ENCODE measurements around the gene SPRR5.

SPRR5 gene

GRCh38 chr1:152941037-152941711 lies 5.8 kb upstream of the SPRR5 start:
- DNase-seq (ENCODE audit: low read depth, low spot score) = no peak
- H3K4me3 ChIP-seq (ENCODE audit: low read length) = no peak overlapping the region

DNA sequence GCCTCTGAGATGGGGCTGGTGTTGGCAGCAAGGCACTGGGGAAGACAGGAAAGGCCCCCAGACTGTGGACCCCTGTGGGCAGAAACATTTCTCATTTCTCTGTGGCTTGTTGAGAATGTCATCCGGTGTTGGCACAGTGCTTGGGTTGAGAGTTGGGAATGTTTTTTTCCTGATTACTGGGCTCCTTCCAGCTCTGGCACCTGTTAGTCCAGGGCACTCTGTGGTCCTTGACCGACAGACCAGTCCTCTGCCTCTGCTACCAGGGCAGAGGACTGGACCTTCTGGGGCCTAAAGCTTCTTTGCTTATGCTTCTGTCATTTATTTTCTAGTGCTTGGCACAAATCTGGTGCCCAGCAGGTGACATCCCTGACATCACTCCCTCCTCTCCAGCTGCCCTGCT lies 4.8 kb upstream of the SPRR5 start:
- DNase-seq (ENCODE audit: low read depth, low spot score) = no peak
- no peak overlapping the region for H3K4me3 ChIP-seq (ENCODE audit: low read length)

DNA sequence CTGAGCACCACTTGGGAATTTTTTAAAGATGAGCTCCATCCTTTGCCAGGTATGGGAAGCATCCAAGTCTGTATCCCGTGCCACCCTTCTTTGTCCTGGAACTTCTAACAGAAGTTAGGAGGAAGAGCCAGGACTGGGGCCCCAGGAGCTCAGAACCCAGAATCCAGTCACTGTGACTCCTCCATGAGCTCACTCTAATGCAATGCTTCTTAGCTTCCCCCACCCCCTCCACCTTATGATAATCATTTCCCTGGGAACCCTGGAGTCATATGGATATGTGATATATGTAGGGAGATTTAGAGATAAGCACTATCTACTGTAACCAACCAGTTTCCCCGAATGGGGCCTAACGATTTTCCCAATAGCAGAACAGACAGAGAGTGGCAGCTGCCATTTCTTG lies 758 bp upstream of the SPRR5 start:
- no peak overlapping the region for H3K4me3 ChIP-seq (ENCODE audit: low read length)
- no peak for DNase-seq (ENCODE audit: low read depth, low spot score)

- no peak for DNase-seq (ENCODE audit: low read depth, low spot score)
- H3K4me3 ChIP-seq (ENCODE audit: low read length) = no peak overlapping the region
Observed at GRCh38 chr1:152951711-152952110, 4.7 kb downstream of the SPRR5 start.

GRCh38 chr1:152953761-152954160 lies 6.8 kb downstream of the SPRR5 start:
- no peak for DNase-seq (ENCODE audit: low read depth, low spot score)
- H3K4me3 ChIP-seq (ENCODE audit: low read length) = no peak overlapping the region

DNA sequence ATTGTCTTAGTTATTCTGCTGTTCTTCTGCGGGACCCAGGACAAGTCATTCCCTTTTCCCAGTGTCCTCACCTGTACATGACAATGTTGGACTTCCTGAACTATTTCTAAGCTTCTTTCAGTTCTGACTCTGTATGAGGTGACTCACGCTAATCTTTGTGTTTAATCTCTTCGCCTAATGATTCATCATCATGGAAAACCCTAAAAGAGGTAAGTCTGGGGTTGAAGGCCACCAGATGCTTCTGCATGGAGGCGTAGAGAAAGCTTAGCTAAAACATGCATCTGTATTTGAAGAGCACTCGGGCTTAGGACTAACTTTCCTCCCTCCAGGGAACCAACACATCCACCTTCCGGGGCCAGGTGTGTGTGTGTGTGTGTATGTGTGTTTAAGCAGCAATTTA lies 7.4 kb downstream of the SPRR5 start:
- no peak overlapping the region for H3K4me3 ChIP-seq (ENCODE audit: low read length)
- no peak for DNase-seq (ENCODE audit: low read depth, low spot score)

- no peak for DNase-seq (ENCODE audit: low read depth, low spot score)
- no peak overlapping the region for H3K4me3 ChIP-seq (ENCODE audit: low read length)
Observed at GRCh38 chr1:152957561-152957960, 10.6 kb downstream of the SPRR5 start.

- no peak overlapping the region for H3K4me3 ChIP-seq (ENCODE audit: low read length)
- no peak for DNase-seq (ENCODE audit: low read depth, low spot score)
Observed at GRCh38 chr1:152959273-152959672, 12.3 kb downstream of the SPRR5 start.

DNA sequence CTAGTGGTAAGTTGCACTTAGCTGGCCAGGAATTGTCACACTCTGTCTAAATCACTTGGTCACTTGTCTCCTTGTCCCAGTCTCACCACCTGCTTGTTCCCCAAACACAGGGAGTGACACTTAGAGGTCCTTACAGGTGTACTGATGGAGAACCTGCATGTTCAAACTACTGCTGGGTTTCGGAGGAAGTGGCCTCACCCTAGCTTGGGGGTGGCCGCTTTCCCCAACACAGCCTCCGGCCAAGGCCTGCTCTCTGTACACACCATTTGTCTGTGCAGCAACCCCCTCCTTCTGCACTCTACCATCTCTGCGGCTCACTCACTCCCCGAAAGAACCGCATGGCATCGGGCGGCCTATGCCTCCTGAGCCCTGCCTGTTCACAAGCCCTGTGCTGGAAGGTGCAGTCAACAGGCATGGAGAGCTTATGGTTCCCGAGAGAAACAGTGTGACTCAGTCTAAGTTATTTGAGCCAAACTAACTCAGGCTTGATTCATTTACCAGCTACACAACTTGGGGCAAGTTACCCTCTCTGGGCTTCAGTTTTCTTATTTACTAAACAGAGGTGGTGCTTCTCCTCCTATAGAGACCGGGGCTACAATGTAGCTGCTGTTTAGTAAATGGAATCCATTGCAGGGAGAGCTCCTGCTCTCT lies 12.9 kb downstream of the SPRR5 start:
- no peak overlapping the region for H3K4me3 ChIP-seq (ENCODE audit: low read length)

GRCh38 chr1:152960452-152961044 lies 13.5 kb downstream of the SPRR5 start:
- peak; percentile 16 for DNase-seq (ENCODE audit: low read depth, low spot score)
- no peak overlapping the region for H3K4me3 ChIP-seq (ENCODE audit: low read length)

More for the DNA sequence above, 12.9 kb downstream of the SPRR5 start:
- DNase-seq (ENCODE audit: low read depth, low spot score) = no peak

GRCh38 chr1:152961226-152961891 lies 14.4 kb downstream of the SPRR5 start:
- H3K4me3 ChIP-seq (ENCODE audit: low read length) = no peak overlapping the region
- DNase-seq (ENCODE audit: low read depth, low spot score) = no peak

DNA sequence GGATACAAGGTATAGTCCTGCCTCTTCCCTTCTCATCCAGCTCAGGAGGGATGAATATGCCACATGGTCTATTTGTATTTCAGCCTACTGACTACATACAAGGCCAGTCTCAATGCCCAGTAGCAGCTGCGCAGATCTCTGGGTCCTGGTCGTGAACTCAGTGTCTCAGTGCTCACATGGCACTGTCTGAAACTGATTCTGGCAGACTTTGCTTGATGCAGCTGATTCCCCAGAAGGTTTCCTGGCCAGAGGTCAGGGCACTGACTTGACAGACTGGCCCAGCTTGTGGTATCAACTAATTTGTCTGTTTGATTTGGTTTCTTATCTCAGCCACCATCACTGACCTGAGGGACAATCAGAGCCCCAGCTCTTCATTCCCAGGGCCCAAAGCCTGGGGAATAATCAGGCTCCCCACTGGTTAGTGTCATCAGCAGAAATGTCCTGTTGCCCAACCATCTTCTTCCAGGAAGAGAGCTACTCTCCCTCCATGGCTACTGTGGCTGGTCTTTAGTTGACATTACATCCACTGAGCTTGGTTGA lies 15.9 kb downstream of the SPRR5 start:
- DNase-seq (ENCODE audit: low read depth, low spot score) = no peak
- H3K4me3 ChIP-seq (ENCODE audit: low read length) = no peak overlapping the region

DNA sequence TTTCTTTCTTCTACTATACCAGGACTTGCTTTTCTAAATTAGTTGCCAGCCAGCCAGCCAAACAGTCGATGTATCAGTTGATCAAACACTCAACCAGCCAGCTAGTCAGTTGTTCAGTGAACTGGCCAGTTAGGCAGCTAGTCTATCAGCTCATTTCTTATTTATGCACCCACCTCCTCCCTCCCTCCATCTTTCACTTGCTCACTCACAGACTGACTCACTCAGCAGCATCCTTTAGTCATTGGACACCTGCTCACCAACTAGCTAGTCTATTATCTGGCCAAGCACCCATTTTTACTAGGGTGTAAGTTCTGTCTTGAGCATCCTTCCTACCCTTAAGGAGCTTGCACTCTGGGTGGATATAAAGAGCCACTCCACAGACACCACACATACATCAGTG lies 17.5 kb downstream of the SPRR5 start:
- no peak overlapping the region for H3K4me3 ChIP-seq (ENCODE audit: low read length)
- DNase-seq (ENCODE audit: low read depth, low spot score) = no peak

- no peak for DNase-seq (ENCODE audit: low read depth, low spot score)
Observed at GRCh38 chr1:152965853-152966252, 18.8 kb downstream of the SPRR5 start.

DNA sequence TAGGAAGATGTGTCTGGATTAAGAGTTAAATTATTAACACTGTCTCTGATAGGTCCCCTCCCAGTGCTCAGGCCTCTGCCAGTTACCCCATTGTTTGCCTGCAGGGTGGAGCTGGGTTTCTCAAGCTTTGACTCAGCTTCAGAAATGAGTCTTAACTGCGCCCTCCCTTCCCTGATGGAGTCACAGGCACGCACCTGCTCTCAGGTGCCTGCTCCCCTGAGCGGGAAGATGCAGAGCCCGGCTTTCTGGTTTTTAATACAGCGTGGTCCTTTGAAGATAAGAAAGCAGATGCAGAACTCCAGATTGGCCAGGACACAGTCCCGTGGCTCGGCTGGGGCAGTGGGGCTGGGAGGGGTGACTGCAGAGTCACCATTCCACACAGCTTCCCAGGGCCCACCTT lies 20.2 kb downstream of the SPRR5 start:
- no peak overlapping the region for H3K4me3 ChIP-seq (ENCODE audit: low read length)
- DNase-seq (ENCODE audit: low read depth, low spot score) = no peak

More at GRCh38 chr1:152965853-152966252, 18.8 kb downstream of the SPRR5 start:
- H3K4me3 ChIP-seq (ENCODE audit: low read length) = no peak overlapping the region

- DNase-seq (ENCODE audit: low read depth, low spot score) = no peak
- H3K4me3 ChIP-seq (ENCODE audit: low read length) = no peak overlapping the region
Observed at GRCh38 chr1:152968248-152968647, 21.2 kb downstream of the SPRR5 start.

GRCh38 chr1:152969036-152969435 lies 22.0 kb downstream of the SPRR5 start:
- DNase-seq (ENCODE audit: low read depth, low spot score) = no peak
- no peak overlapping the region for H3K4me3 ChIP-seq (ENCODE audit: low read length)

DNA sequence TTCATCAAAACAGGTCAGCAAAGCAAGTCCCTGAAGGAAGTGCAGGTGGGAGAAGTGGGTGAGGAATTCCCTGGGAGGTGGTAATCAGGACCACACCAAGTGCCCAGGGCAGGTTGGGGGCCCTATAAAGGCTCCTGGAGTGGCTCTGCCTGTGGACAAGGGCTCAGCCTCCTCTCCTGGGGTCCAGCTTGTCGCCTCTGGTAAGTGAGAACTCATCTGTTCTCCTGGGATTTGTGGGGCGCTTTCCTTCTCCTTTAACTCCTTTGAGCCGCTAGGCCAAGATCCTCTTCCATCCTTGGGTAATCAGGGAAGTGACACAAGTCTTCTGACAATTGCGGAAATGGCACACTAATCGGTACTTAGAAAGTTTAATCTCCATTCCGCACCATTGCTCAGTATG lies 23.5 kb downstream of the SPRR5 start, which contains the start of gene SPRR4:
Gene SPRR4, plus strand, starts transcription at position 154 of the 400 bp plus-strand sequence. CDS start 1,243 bp downstream, outside the sequence.
- DNase-seq (ENCODE audit: low read depth, low spot score) = no peak
- H3K4me3 ChIP-seq (ENCODE audit: low read length) = no peak within 1 kb of the TSS

DNA sequence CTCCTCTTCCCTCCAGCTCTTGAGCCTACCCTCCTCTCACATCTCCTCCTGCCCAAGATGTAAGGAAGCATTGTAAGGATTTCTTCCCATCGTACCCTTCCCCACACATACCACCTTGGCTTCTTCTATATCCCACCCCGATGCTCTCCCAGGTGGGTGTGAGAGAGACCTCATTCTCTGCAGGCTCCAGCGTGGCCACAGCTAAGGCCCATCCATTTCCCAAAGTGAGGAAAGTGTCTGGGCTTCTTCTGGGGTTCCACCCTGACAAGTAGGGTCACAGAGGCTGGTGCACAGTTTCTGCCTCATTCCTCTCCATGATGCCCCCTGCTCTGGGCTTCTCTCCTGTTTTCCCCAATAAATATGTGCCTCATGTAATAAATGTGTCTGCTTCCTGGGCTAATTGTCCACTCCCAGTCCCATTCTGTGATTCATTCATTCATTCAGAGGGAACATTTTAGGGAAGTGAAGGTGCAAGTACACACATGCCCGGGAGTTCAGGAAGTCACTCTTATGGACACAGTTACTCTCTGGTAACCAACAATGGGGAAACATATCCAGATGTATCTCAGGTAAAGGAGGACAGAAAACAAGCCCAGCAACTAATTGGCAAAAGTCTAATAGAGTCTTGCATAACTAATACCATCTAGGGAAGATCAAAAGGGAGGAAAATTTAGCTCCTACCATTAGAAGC lies 25.3 kb downstream of the SPRR5 start:
- no peak for DNase-seq (ENCODE audit: low read depth, low spot score)
- no peak overlapping the region for H3K4me3 ChIP-seq (ENCODE audit: low read length)

Data from Jurkat, Clone E6-1 (cell line).